Ishikawa (cell line): Measurements from ENCODE around the gene NOS1AP.

Experiments
- CEBPB ChIP-seq: IDR thresholded peaks from 2 replicates; pipeline ENCODE4 v1.6.1; 2012
- CREB1 ChIP-seq: IDR thresholded peaks from 2 replicates; pipeline ENCODE4 v1.6.1; 2012; ENCODE audit warnings: low read depth
- EGR1 ChIP-seq: IDR thresholded peaks from 2 replicates; pipeline ENCODE4 v1.6.1; 2012
- EP300 ChIP-seq: IDR thresholded peaks from 2 replicates; pipeline ENCODE4 v1.6.1; 2012; ENCODE audit warnings: borderline replicate concordance
- FOXM1 ChIP-seq: IDR thresholded peaks from 2 replicates; pipeline ENCODE4 v1.6.1; 2012; ENCODE audit warnings: low read depth, borderline replicate concordance
- MAX ChIP-seq: IDR thresholded peaks from 2 replicates; pipeline ENCODE4 v1.6.1; 2012
- NFIC ChIP-seq: IDR thresholded peaks from 2 replicates; pipeline ENCODE4 v1.6.1; 2012
- RAD21 ChIP-seq: IDR thresholded peaks from 2 replicates; pipeline ENCODE4 v1.6.1; 2012; ENCODE audit warnings: low read depth
- REST ChIP-seq: IDR thresholded peaks from 2 replicates; pipeline ENCODE4 v1.6.1; 2012; ENCODE audit warnings: low read depth, mild to moderate bottlenecking
- TAF1 ChIP-seq: IDR thresholded peaks from 2 replicates; pipeline ENCODE4 v1.6.1; 2012; ENCODE audit warnings: low read depth, mild to moderate bottlenecking
- TCF12 ChIP-seq: IDR thresholded peaks from 2 replicates; pipeline ENCODE4 v1.6.1; 2012; ENCODE audit warnings: low read depth
- TEAD4 ChIP-seq: IDR thresholded peaks from 2 replicates; pipeline ENCODE4 v1.6.1; 2012
- USF1 ChIP-seq: IDR thresholded peaks from 2 replicates; pipeline ENCODE4 v1.6.1; 2012
- YY1 ChIP-seq: IDR thresholded peaks from 2 replicates; pipeline ENCODE4 v1.6.1; 2012; ENCODE audit warnings: low read depth
- ZBTB7A ChIP-seq: IDR thresholded peaks from 2 replicates; pipeline ENCODE4 v1.6.1; 2012; ENCODE audit warnings: low read depth

Gene NOS1AP

GRCh38 chr1:162180813-162181212 lies 111.3 kb downstream of the NOS1AP start:
- TF ChIP-seq FOXM1 (no peak), YY1 (no peak), TAF1 (no peak), CEBPB (no peak), NFIC (no peak), EP300 (no peak), TCF12 (no peak), MAX (no peak)

- TF ChIP-seq CEBPB (no peak), EP300 (no peak), TEAD4 (no peak), REST (no peak), ZBTB7A (no peak)
Observed at GRCh38 chr1:162182090-162182489, 112.6 kb downstream of the NOS1AP start.

GRCh38 chr1:162185314-162186025 lies 116.0 kb downstream of the NOS1AP start:
- TF ChIP-seq TAF1 (no peak), YY1 (no peak), REST (no peak), EP300 (no peak), CEBPB (no peak), CREB1 (no peak), MAX (no peak), ZBTB7A (no peak), NFIC (no peak), TEAD4 (no peak), FOXM1 (no peak), TCF12 (no peak), USF1 (no peak)

- TF ChIP-seq REST (no peak), MAX (no peak), NFIC (no peak), FOXM1 (no peak), CREB1 (no peak)
Observed at GRCh38 chr1:162186026-162186374, 116.5 kb downstream of the NOS1AP start.

GRCh38 chr1:162186406-162186805 lies 116.9 kb downstream of the NOS1AP start:
- no peak for TF ChIP-seq EGR1
- no peak for TF ChIP-seq CEBPB
- no peak for TF ChIP-seq EP300
- no peak for TF ChIP-seq USF1
- no peak for TF ChIP-seq CREB1
- TF ChIP-seq NFIC: no peak
- no peak for TF ChIP-seq TEAD4
- no peak for TF ChIP-seq RAD21
- TF ChIP-seq REST: no peak
